Measurements from ENCODE around the gene TAPT1.
"Not testable (repeated sequence)": the region's sequence is repeated elsewhere in the genome, so short reads cannot be mapped to it uniquely, and the experiment has no call there.

The TAPT1 gene

GRCh38 chr4:16225863-16226815 is at the start of gene TAPT1:
Gene TAPT1 (minus strand): TSS chr4:16226471. CDS start chr4:16226457, 14 bp downstream.
- DNase-seq = peak in 1 of 2 experiments; percentile 53

- no peak for DNase-seq
These were observed 45.1 kb upstream of the TAPT1 start for GRCh38 chr4:16271411-16271810.

GRCh38 chr4:16270454-16271328 is 44.4 kb upstream of the TAPT1 start:
- no peak for DNase-seq

- not testable (repeated sequence) for DNase-seq
These were observed 43.6 kb upstream of the TAPT1 start for GRCh38 chr4:16269742-16270453.

GRCh38 chr4:16269240-16269639 is 43.0 kb upstream of the TAPT1 start:
- DNase-seq = no peak

GRCh38 chr4:16268290-16268689 is 42.0 kb upstream of the TAPT1 start:
- DNase-seq = no peak

- no peak for DNase-seq
These were observed 41.4 kb upstream of the TAPT1 start for GRCh38 chr4:16267639-16268038.

GRCh38 chr4:16265820-16266219 is 39.5 kb upstream of the TAPT1 start:
- DNase-seq = no peak

GRCh38 chr4:16264798-16265197 is 38.5 kb upstream of the TAPT1 start:
- DNase-seq = peak in 1 of 2 experiments; percentile 32

- DNase-seq = no peak
These were observed 36.8 kb upstream of the TAPT1 start for GRCh38 chr4:16263056-16263455.

GRCh38 chr4:16262188-16262587 is 35.9 kb upstream of the TAPT1 start:
- DNase-seq = no peak

GRCh38 chr4:16261313-16261878 is 35.1 kb upstream of the TAPT1 start:
- no peak for DNase-seq

- DNase-seq = no peak
These were observed 33.6 kb upstream of the TAPT1 start for GRCh38 chr4:16259889-16260246.

GRCh38 chr4:16259241-16259888 is 33.1 kb upstream of the TAPT1 start:
- no peak for DNase-seq

GRCh38 chr4:16257611-16258010 is 31.3 kb upstream of the TAPT1 start:
- no peak for DNase-seq

- no peak for DNase-seq
These were observed 30.1 kb upstream of the TAPT1 start for GRCh38 chr4:16256343-16256742.

GRCh38 chr4:16255730-16256129 is 29.5 kb upstream of the TAPT1 start:
- no peak for DNase-seq

- DNase-seq = no peak
These were observed 27.1 kb upstream of the TAPT1 start for GRCh38 chr4:16253127-16253960.

- DNase-seq = no peak
These were observed 24.5 kb upstream of the TAPT1 start for GRCh38 chr4:16250661-16251365.

- no peak for DNase-seq
These were observed 22.3 kb upstream of the TAPT1 start for GRCh38 chr4:16248605-16249004.

- no peak for DNase-seq
These were observed 19.0 kb upstream of the TAPT1 start for GRCh38 chr4:16245241-16245640.
